Thyroid gland (tissue), 4 donors: ENCODE measurements around the gene SULT1C3.

Source experiments
- POLR2A ChIP-seq, 2 donors: fragments of 450-650 bp; IDR thresholded peaks; one replicate each; pipeline ENCODE4 v1.6.1; 2017; ENCODE audit warnings: antibody characterized with exemption in 2 of 2, mild to moderate bottlenecking in 2 of 2, moderate library complexity in 1 of 2
- TF ChIP-seq, protein P1 (sequence below), 6 experiments: fragments of 200-600 bp in 3 of 6; fragments of 450-650 bp in 3 of 6; sonication (generic) in 3 of 6; IDR thresholded peaks; one replicate each; pipeline ENCODE4 v1.5.1; 2016 to 2019; ENCODE audit warnings: antibody characterized with exemption in 6 of 6, mild to moderate bottlenecking in 2 of 6, inconsistent platforms in 1 of 6, moderate library complexity in 1 of 6

DNA sequence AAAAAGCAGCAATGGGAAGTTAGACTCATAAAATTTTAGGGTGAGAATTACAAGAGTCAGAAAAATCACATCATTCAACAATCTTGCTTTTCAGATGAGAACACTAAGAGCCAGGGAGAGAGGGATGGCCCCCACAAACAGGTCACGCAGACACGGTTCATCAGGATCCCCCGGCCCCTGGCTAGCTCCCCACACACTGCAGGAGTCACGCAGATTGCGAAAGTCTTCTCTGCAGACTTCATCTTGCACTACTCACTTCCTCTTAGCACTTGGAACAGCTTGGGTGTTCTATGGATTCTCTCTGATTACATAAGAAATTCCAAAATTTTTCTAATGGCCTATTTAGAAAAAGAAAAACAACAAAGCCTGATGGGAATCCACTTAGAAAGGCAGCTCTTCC lies 27.3 kb downstream of the SULT1C3 start:
- TF ChIP-seq, protein P1, sequence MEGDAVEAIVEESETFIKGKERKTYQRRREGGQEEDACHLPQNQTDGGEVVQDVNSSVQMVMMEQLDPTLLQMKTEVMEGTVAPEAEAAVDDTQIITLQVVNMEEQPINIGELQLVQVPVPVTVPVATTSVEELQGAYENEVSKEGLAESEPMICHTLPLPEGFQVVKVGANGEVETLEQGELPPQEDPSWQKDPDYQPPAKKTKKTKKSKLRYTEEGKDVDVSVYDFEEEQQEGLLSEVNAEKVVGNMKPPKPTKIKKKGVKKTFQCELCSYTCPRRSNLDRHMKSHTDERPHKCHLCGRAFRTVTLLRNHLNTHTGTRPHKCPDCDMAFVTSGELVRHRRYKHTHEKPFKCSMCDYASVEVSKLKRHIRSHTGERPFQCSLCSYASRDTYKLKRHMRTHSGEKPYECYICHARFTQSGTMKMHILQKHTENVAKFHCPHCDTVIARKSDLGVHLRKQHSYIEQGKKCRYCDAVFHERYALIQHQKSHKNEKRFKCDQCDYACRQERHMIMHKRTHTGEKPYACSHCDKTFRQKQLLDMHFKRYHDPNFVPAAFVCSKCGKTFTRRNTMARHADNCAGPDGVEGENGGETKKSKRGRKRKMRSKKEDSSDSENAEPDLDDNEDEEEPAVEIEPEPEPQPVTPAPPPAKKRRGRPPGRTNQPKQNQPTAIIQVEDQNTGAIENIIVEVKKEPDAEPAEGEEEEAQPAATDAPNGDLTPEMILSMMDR (IDR thresholded peaks at IDR 0.05) = no peak
- TF ChIP-seq POLR2A (IDR thresholded peaks at IDR 0.05) = no peak
